Left ventricle myocardium inferior (tissue), 1 donor: ENCODE results near the gene CDC42EP3. TPM values are rescaled to one million over a fixed set of nuclear protein-coding genes. Genes with fewer than 3 reads are reported as not detected.

Experiments
- DNase-seq: peaks from one replicate; pipeline ENCODE4 v3.0.0-alpha.2; 2020
- H3K27ac ChIP-seq: fragments of 200-600 bp; replicated peaks from 2 replicates; pipeline ENCODE4 v1.8.0; 2021
- H3K27me3 ChIP-seq: fragments of 200-600 bp; 2 replicates; pipeline ENCODE4 v1.8.0; 2021; ENCODE audit warnings: low read depth
- H3K36me3 ChIP-seq: fragments of 200-600 bp; 2 replicates; pipeline ENCODE4 v1.8.0; 2021
- H3K4me1 ChIP-seq: fragments of 200-600 bp; 2 replicates; pipeline ENCODE4 v1.8.0; 2021
- H3K4me3 ChIP-seq: fragments of 200-600 bp; 2 replicates; pipeline ENCODE4 v1.8.0; 2021; ENCODE audit warnings: mild to moderate bottlenecking, moderate library complexity
- H3K9me3 ChIP-seq: fragments of 200-600 bp; replicated peaks from 2 replicates; pipeline ENCODE4 v1.8.0; 2021
- intact Hi-C: fragments of 100-400 bp; cut with micrococcal nuclease; formaldehyde crosslinking; loops from one replicate; pipeline ENCODE4 v1.11.0; 2022
- total RNA-seq: library from RNA; stranded (reverse); fragmentation: NEBNext Ultra II Directional; extraction: Animal tissue kit (Norgen Biotek cat#: 25700); gene quantifications from one replicate; pipeline ENCODE4 v1.2.1, GENCODE V29; 2021
- TF ChIP-seq, protein P1 (sequence below): fragments of 200-600 bp; IDR thresholded peaks from 2 replicates; pipeline ENCODE4 v1.8.0; 2021; ENCODE audit warnings: antibody characterized with exemption, mild to moderate bottlenecking, borderline replicate concordance
- donor health status: DM: no; HTN: yes; CAD: no; lungs with severe emphysema.

Gene CDC42EP3
- total RNA-seq, 1 donor from 2014 or later: 81.9 TPM

DNA sequence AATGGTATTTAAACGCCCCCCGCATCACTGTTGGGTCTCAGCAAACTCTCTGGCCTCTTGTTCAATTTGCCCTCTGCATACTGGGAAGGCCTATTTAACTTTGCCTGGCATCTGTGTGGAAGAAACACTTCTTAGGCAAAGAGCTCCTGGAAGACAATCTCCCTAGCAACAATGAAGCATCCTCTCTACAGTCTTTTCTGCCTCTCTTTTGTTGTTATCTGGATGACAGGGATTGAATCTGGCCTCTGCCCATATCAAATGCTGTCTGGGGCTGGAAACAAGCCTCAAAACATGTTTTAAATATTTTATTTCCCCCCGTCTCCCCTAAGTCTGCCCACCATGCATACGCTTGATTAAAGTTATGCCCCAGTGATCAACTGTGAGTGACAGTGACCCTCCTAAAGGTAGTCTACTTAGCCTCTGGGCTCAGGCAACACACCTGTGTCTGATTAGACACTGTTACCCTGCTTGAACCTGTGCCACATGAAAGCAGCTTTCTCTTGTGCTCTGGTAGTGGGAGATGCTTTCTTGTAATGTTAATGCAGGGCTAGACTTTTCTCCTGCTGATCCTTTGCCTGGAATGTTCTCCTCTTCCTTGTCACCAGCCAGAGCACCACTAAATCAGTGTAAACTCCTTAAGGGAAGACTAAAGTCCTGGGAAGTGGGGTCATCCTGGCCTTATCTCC is 34.9 kb downstream of the CDC42EP3 start:
- Histone ChIP-seq H3K27ac (no peak overlapping the region), H3K9me3 (no peaks in the 10 kb centered on the region), H3K27me3 (no peaks in the 10 kb centered on the region), H3K36me3 (no peaks in the 10 kb centered on the region), H3K4me3 (no peak overlapping the region), H3K4me1 (peaks cover 27% of the 10 kb centered on the region)
- intact Hi-C loops: no loop called here
- TF ChIP-seq, protein P1, sequence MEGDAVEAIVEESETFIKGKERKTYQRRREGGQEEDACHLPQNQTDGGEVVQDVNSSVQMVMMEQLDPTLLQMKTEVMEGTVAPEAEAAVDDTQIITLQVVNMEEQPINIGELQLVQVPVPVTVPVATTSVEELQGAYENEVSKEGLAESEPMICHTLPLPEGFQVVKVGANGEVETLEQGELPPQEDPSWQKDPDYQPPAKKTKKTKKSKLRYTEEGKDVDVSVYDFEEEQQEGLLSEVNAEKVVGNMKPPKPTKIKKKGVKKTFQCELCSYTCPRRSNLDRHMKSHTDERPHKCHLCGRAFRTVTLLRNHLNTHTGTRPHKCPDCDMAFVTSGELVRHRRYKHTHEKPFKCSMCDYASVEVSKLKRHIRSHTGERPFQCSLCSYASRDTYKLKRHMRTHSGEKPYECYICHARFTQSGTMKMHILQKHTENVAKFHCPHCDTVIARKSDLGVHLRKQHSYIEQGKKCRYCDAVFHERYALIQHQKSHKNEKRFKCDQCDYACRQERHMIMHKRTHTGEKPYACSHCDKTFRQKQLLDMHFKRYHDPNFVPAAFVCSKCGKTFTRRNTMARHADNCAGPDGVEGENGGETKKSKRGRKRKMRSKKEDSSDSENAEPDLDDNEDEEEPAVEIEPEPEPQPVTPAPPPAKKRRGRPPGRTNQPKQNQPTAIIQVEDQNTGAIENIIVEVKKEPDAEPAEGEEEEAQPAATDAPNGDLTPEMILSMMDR: no peak
- no peak for DNase-seq

DNA sequence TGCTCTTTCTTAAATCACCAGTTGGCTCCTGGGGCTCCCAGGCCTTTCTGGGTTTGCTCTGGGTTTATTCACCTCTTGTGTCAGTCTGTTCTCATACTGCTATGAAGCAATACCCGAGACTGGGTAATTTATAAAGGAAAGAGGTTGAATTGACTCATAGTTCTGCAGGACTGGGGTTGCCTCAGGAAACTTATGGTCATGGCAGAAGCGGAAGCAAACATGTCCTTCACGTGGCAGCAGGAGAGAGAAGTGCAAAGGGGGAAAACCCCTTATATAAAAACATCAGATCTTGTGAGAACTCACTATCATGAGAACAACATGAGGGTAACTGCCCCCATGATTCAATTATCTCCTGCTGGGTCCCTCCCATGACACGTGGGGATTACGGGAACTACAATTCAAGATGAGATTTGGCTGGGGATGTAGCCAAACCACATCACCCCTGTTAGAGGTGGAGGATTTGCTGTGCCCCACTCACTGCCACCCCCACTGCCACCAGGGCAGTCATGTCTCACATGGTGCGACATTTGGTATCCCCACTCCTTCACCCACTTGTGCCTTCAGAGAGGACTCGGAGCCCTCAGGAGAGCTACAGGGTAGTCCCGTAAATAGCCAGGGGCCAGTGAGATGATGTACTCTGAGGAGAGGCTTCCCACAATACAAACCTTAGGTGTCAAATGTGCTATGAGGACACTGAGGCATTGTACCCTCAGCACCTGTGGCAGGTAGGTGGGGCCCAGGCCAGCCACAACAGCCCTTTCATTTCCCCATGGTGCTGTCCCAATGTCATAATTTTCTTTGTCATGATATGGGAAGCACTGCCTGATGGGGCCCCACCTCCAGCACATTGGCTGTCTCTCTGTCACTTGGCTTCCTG is 35.7 kb downstream of the CDC42EP3 start:
- Histone ChIP-seq H3K36me3 (no peaks in the 10 kb centered on the region), H3K27me3 (no peaks in the 10 kb centered on the region), H3K4me3 (no peak overlapping the region), H3K27ac (no peak overlapping the region), H3K4me1 (peaks cover 24% of the 10 kb centered on the region), H3K9me3 (no peaks in the 10 kb centered on the region)
- no peak for DNase-seq
- TF ChIP-seq, protein P1: no peak
- intact Hi-C loops: no loop called here

DNA sequence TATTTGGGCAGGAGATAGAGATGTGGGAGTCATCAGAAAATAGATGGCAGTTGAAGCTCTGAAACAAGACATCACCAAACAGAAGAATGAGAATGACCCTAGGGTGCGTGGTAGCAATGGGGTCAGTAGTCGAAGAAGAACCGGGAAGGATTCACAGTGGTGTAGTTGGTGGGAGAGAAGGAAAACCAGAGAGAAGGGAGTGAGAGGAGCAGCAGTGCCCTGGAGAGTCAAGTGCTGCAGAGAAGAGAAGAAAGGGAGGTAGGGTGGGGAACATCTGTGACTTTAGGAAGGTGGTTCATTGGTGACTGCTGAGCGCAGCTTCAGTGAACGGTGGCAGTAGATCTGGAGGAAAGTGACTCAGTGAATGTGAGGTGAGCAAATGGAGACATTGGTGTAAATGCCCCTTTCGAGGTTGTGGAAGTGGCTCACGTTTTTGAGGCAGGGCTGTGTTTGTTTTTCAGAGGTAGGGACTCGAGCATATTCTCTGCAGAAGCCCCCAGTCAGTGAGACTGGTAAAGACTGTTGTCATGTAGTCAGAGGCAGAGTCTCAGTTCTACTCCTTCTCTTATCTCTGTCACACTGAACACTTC is 36.4 kb downstream of the CDC42EP3 start:
- H3K27ac ChIP-seq: no peak overlapping the region
- peaks cover 24% of the 10 kb centered on the region for H3K4me1 ChIP-seq
- no peaks in the 10 kb centered on the region for H3K27me3 ChIP-seq
- no peaks in the 10 kb centered on the region for H3K9me3 ChIP-seq
- no peak for DNase-seq
- no peaks in the 10 kb centered on the region for H3K36me3 ChIP-seq
- TF ChIP-seq, protein P1: no peak
- intact Hi-C loops: no loop called here
- H3K4me3 ChIP-seq: no peak overlapping the region

- H3K36me3 ChIP-seq: no peaks in the 10 kb centered on the region
- H3K9me3 ChIP-seq: no peaks in the 10 kb centered on the region
- H3K27me3 ChIP-seq: no peaks in the 10 kb centered on the region
- peaks cover 28% of the 10 kb centered on the region for H3K4me1 ChIP-seq
- intact Hi-C loops: no loop called here
- no peak overlapping the region for H3K27ac ChIP-seq
- no peak for DNase-seq
- TF ChIP-seq, protein P1: no peak
- H3K4me3 ChIP-seq: no peak overlapping the region
These were observed 37.6 kb downstream of the CDC42EP3 start for GRCh38 chr2:37633845-37634244.

GRCh38 chr2:37633234-37633633 is 38.2 kb downstream of the CDC42EP3 start:
- no peak for DNase-seq
- no peak overlapping the region for H3K27ac ChIP-seq
- H3K36me3 ChIP-seq: no peaks in the 10 kb centered on the region
- no peaks in the 10 kb centered on the region for H3K27me3 ChIP-seq
- intact Hi-C loops: no loop called here
- H3K4me3 ChIP-seq: no peak overlapping the region
- no peaks in the 10 kb centered on the region for H3K9me3 ChIP-seq
- peaks cover 23% of the 10 kb centered on the region for H3K4me1 ChIP-seq
- TF ChIP-seq, protein P1: no peak
